ENCODE results near the gene CIAO2A. TPM values are rescaled to one million over a fixed set of nuclear protein-coding genes. Genes with fewer than 3 reads are reported as not detected.

Gene CIAO2A
- total and polyA plus RNA-seq, 2 donors (not counting 3 experiments of a cell fraction or from before 2014, with no cell fraction given) = 37.1 to 55.3 TPM

- no TSS peak for BruUV-seq (replicated peaks)
- Histone ChIP-seq H3K4me1 (ENCODE audit: control insufficient read depth, extremely low read depth, insufficient read depth, low read length) (no peaks in the 10 kb centered on the region), H3K4me2 (ENCODE audit: insufficient read depth, low read length) (no peak overlapping the region), H4K20me1 (replicated peaks; ENCODE audit: control insufficient read depth, extremely low read depth, insufficient read depth, low read length) (no peaks in the 10 kb centered on the region), H3K79me2 (ENCODE audit: control insufficient read depth, insufficient read depth, low read length) (no peaks in the 10 kb centered on the region), H3K27ac (ENCODE audit: insufficient read depth, low read depth, low read length) (no peak overlapping the region), H3K9me3 (replicated peaks; ENCODE audit: control insufficient read depth, insufficient read depth, low read length) (no peaks in the 10 kb centered on the region), H3K27me3 (ENCODE audit: control insufficient read depth in 2 of 2, insufficient read depth in 2 of 2, low read length in 2 of 2) (peaks cover 2 to 6% of the 10 kb centered on the region in 2 experiments), H3K36me3 (ENCODE audit: control insufficient read depth in 2 of 2, extremely low read depth in 1 of 2, insufficient read depth in 2 of 2, low read length in 2 of 2) (no peaks in the 10 kb centered on the region), H3K9ac (replicated peaks; ENCODE audit: extremely low read depth, insufficient read depth, low read length) (no peak overlapping the region), H3K4me3 (replicated peaks in 1 of 3; ENCODE audit: insufficient read depth in 1 of 3, low read depth in 1 of 3, low read length in 3 of 3) (no peak overlapping the region), H3K9me1 (replicated peaks; ENCODE audit: control insufficient read depth, extremely low read depth, insufficient read depth, low read length) (no peaks in the 10 kb centered on the region), H2AFZ (ENCODE audit: low read depth, low read length) (no peak overlapping the region)
- FAIRE-seq (no peak), DNase-seq (ENCODE audit: low read depth, low spot score) (no peak)
- intact Hi-C loops (cut with micrococcal nuclease) (no loop called here), dilution Hi-C loops (cut with MboI; ENCODE audit: extremely low pct_ligation_motif_present, low sequenced_read_pairs) (no loop called here)
- ChIA-PET CTCF (interaction anchor here (1.3 kb wide), 1 partner anchor 12 kb away, joined by 3 read pairs; the partner anchor contains the start of gene DAPK2), POLR2A (no interaction called here)
- no peak for TF ChIP-seq JUN (IDR thresholded peaks at IDR 0.05; ENCODE audit: borderline replicate concordance, insufficient read depth, insufficient read length, low read depth)
- TF ChIP-seq FOS (IDR thresholded peaks at IDR 0.05; ENCODE audit: borderline replicate concordance, insufficient read depth, low read length) = no peak
- TF ChIP-seq, protein P1, sequence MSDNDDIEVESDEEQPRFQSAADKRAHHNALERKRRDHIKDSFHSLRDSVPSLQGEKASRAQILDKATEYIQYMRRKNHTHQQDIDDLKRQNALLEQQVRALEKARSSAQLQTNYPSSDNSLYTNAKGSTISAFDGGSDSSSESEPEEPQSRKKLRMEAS (IDR thresholded peaks at IDR 0.05; ENCODE audit: insufficient read depth, insufficient read length) = no peak
- TF ChIP-seq GATA2 (IDR thresholded peaks at IDR 0.05; ENCODE audit: insufficient read depth, insufficient read length, low read depth, low read length) = no peak
- TF ChIP-seq POLR2AphosphoS5 (IDR thresholded peaks at IDR 0.05; ENCODE audit: insufficient read depth, low read depth, low read length) = no peak
- no peak for TF ChIP-seq POLR2A (IDR thresholded peaks at IDR 0.05; ENCODE audit: low read depth, low read length)
- TF ChIP-seq MYC (IDR thresholded peaks at IDR 0.05; ENCODE audit: low read depth, low read length) = no peak
- TF ChIP-seq, protein P2, sequence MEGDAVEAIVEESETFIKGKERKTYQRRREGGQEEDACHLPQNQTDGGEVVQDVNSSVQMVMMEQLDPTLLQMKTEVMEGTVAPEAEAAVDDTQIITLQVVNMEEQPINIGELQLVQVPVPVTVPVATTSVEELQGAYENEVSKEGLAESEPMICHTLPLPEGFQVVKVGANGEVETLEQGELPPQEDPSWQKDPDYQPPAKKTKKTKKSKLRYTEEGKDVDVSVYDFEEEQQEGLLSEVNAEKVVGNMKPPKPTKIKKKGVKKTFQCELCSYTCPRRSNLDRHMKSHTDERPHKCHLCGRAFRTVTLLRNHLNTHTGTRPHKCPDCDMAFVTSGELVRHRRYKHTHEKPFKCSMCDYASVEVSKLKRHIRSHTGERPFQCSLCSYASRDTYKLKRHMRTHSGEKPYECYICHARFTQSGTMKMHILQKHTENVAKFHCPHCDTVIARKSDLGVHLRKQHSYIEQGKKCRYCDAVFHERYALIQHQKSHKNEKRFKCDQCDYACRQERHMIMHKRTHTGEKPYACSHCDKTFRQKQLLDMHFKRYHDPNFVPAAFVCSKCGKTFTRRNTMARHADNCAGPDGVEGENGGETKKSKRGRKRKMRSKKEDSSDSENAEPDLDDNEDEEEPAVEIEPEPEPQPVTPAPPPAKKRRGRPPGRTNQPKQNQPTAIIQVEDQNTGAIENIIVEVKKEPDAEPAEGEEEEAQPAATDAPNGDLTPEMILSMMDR (IDR thresholded peaks at IDR 0.05; ENCODE audit: extremely low read depth in 1 of 2, insufficient read depth in 1 of 2, low read depth in 1 of 2, low read length in 2 of 2) = no peak
- TF ChIP-seq EZH2 (IDR thresholded peaks at IDR 0.05; ENCODE audit: borderline replicate concordance, low read depth, low read length, severe bottlenecking) = no peak
Observed at GRCh38 chr15:64034519-64034918, 59.1 kb downstream of the CIAO2A start.
